ENCODE measurements around the gene TUT4.

TUT4 gene

GRCh38 chr1:52582116-52582696, 29.3 kb upstream of the TUT4 start:
- TF ChIP-seq SIN3A (IDR thresholded peaks at IDR 0.05; ENCODE audit: borderline replicate concordance, insufficient read depth, low read length) (no peak), REST (IDR thresholded peaks at IDR 0.05; ENCODE audit: insufficient read depth in 1 of 2, low read depth in 2 of 2, low read length in 2 of 2) (no peak), TAF1 (IDR thresholded peaks at IDR 0.05; ENCODE audit: borderline replicate concordance, insufficient read depth, low read length) (no peak), FOXP2 (optimal IDR thresholded peaks at IDR 0.05; ENCODE audit: borderline replicate concordance, extremely low read depth, extremely low read length, insufficient read depth) (no peak), POLR2AphosphoS5 (IDR thresholded peaks at IDR 0.05; ENCODE audit: low read depth, low read length) (no peak)

GRCh38 chr1:52580283-52580682, 27.4 kb upstream of the TUT4 start:
- TF ChIP-seq SIN3A (IDR thresholded peaks at IDR 0.05; ENCODE audit: borderline replicate concordance, insufficient read depth, low read length) (no peak), FOXP2 (optimal IDR thresholded peaks at IDR 0.05; ENCODE audit: borderline replicate concordance, extremely low read depth, extremely low read length, insufficient read depth) (no peak), POLR2AphosphoS5 (IDR thresholded peaks at IDR 0.05; ENCODE audit: low read depth, low read length) (no peak), REST (IDR thresholded peaks at IDR 0.05; ENCODE audit: insufficient read depth in 1 of 2, low read depth in 2 of 2, low read length in 2 of 2) (no peak), TAF1 (IDR thresholded peaks at IDR 0.05; ENCODE audit: borderline replicate concordance, insufficient read depth, low read length) (no peak)

- TF ChIP-seq REST (IDR thresholded peaks at IDR 0.05; ENCODE audit: insufficient read depth in 1 of 2, low read depth in 2 of 2, low read length in 2 of 2) (no peak), SIN3A (IDR thresholded peaks at IDR 0.05; ENCODE audit: borderline replicate concordance, insufficient read depth, low read length) (no peak), POLR2AphosphoS5 (IDR thresholded peaks at IDR 0.05; ENCODE audit: low read depth, low read length) (no peak)
These were observed 26.5 kb upstream of the TUT4 start for GRCh38 chr1:52579415-52579814.

GRCh38 chr1:52576074-52576473, 23.2 kb upstream of the TUT4 start:
- TF ChIP-seq POLR2AphosphoS5 (IDR thresholded peaks at IDR 0.05; ENCODE audit: low read depth, low read length), result no peak
- no peak for TF ChIP-seq SIN3A (IDR thresholded peaks at IDR 0.05; ENCODE audit: borderline replicate concordance, insufficient read depth, low read length)
- TF ChIP-seq FOXP2 (optimal IDR thresholded peaks at IDR 0.05; ENCODE audit: borderline replicate concordance, extremely low read depth, extremely low read length, insufficient read depth), result no peak
- TF ChIP-seq REST (IDR thresholded peaks at IDR 0.05; ENCODE audit: insufficient read depth in 1 of 2, low read depth in 2 of 2, low read length in 2 of 2), result no peak
- no peak for TF ChIP-seq TAF1 (IDR thresholded peaks at IDR 0.05; ENCODE audit: borderline replicate concordance, insufficient read depth, low read length)

GRCh38 chr1:52574594-52574993, 21.7 kb upstream of the TUT4 start:
- no peak for TF ChIP-seq SIN3A (IDR thresholded peaks at IDR 0.05; ENCODE audit: borderline replicate concordance, insufficient read depth, low read length)
- TF ChIP-seq TAF1 (IDR thresholded peaks at IDR 0.05; ENCODE audit: borderline replicate concordance, insufficient read depth, low read length), result no peak; the same call in 1 of the 2 replicates

All from PFSK-1 (cell line).